Measurements from ENCODE around the gene LUC7L3. TPM values are rescaled to one million over a fixed set of nuclear protein-coding genes. Genes with fewer than 3 reads are reported as not detected.
"Not testable (repeated sequence)": the region's sequence is repeated elsewhere in the genome, so short reads cannot be mapped to it uniquely, and the experiment has no call there.

The LUC7L3 gene
- 100 to 1,000 TPM in 1 of 2 donors, 10 to 100 TPM in 1; 81.8 to 234 TPM for total RNA-seq

DNA sequence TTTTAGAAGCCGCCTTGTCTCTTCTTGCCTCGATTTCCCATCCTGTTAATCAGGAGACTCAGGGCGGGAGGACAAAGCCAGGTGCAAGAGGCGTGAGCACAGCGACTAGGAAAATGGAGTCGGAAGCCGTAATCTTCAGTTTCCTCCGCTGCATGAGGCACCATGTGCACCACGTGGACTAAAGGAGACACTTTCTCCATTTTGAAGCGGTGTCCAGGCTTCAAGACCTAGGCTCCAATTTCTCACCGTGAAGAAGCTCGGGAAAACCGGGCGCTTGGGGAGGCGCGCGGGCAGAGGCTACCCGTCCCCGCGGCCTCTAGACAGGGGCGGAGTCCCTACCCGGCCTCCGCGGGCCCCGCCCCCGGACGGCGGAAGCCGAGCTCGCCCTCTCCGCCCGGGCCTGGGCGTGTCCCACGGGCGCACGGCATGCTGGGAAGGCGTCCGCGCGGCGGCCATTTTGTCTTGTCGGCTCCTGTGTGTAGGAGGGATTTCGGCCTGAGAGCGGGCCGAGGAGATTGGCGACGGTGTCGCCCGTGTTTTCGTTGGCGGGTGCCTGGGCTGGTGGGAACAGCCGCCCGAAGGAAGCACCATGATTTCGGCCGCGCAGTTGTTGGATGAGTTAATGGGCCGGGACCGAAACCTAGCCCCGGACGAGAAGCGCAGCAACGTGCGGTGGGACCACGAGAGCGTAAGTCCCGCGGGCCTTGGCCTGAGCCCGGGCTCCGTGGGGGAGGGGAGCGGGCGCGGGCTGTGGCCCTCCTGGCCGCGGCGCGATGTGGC, at the start of gene LUC7L3:
LUC7L3 (plus strand) TSS at position 460 of the 780 bp plus-strand sequence; CDS start at position 590, 130 bp downstream.
- ATAC-seq (peak; percentile 99), DNase-seq (ENCODE audit: low spot score) (peak; percentile 96)
- Mint-ChIP-seq H3K4me3 (peak within 1 kb of the TSS; percentile 91), H3K27ac (peak within 1 kb of the TSS; percentile 86 to 93), H3K27me3 (no peaks in the 10 kb centered on the region), H3K36me3 (no peaks in the 10 kb centered on the region), H3K9me3 (no peaks in the 10 kb centered on the region), H3K4me1 (ENCODE audit: low read depth in 2 of 2) (peaks cover 25 to 28% of the 10 kb centered on the region in 2 donors)

- H3K27ac Mint-ChIP-seq, result no peak overlapping the region
- H3K27me3 Mint-ChIP-seq, result peaks cover 0 to 3% of the 10 kb centered on the region in 2 donors
These were observed 47.3 kb upstream of the LUC7L3 start for GRCh38 chr17:50672071-50672470.

DNA sequence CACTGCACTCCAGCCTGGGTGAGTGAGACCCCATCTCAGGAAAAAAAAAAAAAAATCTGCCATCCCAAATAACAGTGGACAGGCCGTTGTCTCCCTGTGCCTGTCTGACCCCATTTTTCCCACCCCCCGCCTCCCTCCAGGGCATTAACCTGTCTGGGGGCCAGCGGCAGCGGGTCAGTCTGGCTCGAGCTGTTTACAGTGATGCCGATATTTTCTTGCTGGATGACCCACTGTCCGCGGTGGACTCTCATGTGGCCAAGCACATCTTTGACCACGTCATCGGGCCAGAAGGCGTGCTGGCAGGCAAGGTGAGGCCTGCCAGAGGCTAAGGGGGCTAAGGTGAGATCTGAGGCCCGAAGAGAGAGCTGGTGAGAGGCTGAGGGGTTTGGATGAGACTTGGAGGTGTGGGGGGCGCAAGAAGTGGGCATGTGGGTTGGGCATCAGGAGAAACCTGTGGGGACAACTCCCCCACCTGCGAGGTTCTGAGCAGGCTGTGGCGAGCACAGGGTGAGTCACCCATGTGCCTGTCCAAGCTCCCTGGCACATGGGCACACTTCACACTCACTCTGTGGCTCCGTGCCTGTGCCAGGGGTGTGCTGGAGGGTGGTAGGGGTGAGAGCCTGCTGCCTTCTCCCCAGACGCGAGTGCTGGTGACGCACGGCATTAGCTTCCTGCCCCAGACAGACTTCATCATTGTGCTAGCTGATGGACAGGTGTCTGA, 46.4 kb upstream of the LUC7L3 start:
- Mint-ChIP-seq H3K9me3 (no peaks in the 10 kb centered on the region), H3K4me3 (no peak overlapping the region), H3K4me1 (ENCODE audit: low read depth in 2 of 2) (no peaks in the 10 kb centered on the region), H3K27ac (no peak overlapping the region), H3K27me3 (peaks cover 0 to 4% of the 10 kb centered on the region in 2 donors), H3K36me3 (no peaks in the 10 kb centered on the region)
- no peak for ATAC-seq
- DNase-seq (ENCODE audit: low spot score), result no peak

More at GRCh38 chr17:50672071-50672470, 47.3 kb upstream of the LUC7L3 start:
- no peak overlapping the region for H3K4me3 Mint-ChIP-seq
- no peak for DNase-seq (ENCODE audit: low spot score)
- no peaks in the 10 kb centered on the region for H3K36me3 Mint-ChIP-seq
- no peaks in the 10 kb centered on the region for H3K4me1 Mint-ChIP-seq (ENCODE audit: low read depth in 2 of 2)
- no peak for ATAC-seq
- H3K9me3 Mint-ChIP-seq, result no peaks in the 10 kb centered on the region

DNA sequence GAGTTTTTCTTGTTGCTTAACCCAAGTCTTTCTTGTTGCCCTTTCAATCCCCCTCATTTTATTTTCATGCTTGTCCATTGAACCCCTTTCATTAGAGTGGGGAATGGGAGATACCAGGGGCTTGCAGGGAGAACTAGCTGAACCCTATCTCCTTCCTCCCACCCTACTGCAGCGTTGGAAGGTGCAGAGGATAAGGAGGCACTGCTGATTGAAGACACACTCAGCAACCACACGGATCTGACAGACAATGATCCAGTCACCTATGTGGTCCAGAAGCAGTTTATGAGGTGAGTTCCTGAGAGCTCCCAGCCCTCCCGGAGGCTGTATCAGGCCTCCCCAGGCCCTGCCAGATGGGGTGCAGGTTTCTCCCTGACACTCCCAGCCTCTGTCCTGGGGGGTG, 44.2 kb upstream of the LUC7L3 start:
- Mint-ChIP-seq H3K27ac (no peak overlapping the region), H3K27me3 (peaks cover 4 to 12% of the 10 kb centered on the region in 2 donors), H3K4me3 (no peak overlapping the region), H3K36me3 (no peaks in the 10 kb centered on the region), H3K4me1 (ENCODE audit: low read depth in 2 of 2) (no peaks in the 10 kb centered on the region), H3K9me3 (no peaks in the 10 kb centered on the region)
- no peak for ATAC-seq
- no peak for DNase-seq (ENCODE audit: low spot score)

DNA sequence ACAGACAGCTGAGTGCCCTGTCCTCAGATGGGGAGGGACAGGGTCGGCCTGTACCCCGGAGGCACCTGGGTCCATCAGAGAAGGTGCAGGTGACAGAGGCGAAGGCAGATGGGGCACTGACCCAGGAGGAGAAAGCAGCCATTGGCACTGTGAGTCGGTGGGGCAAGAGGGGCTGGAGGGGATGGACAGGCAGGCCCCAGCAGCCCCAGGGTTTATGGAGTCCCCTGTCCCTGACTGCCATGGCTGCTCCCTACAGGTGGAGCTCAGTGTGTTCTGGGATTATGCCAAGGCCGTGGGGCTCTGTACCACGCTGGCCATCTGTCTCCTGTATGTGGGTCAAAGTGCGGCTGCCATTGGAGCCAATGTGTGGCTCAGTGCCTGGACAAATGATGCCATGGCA, 43.8 kb upstream of the LUC7L3 start:
- no peaks in the 10 kb centered on the region for H3K4me1 Mint-ChIP-seq (ENCODE audit: low read depth in 2 of 2)
- H3K27me3 Mint-ChIP-seq, result peaks cover 9 to 15% of the 10 kb centered on the region in 2 donors
- no peaks in the 10 kb centered on the region for H3K9me3 Mint-ChIP-seq
- ATAC-seq (peak; percentile 11 to 33), DNase-seq (ENCODE audit: low spot score) (no peak)
- no peak overlapping the region for H3K27ac Mint-ChIP-seq
- H3K4me3 Mint-ChIP-seq, result no peak overlapping the region
- H3K36me3 Mint-ChIP-seq, result no peaks in the 10 kb centered on the region

- H3K4me3 Mint-ChIP-seq, result no peak overlapping the region
- H3K4me1 Mint-ChIP-seq (ENCODE audit: low read depth in 2 of 2), result peaks cover 3 to 5% of the 10 kb centered on the region in 2 donors
- ATAC-seq, result no peak
- no peaks in the 10 kb centered on the region for H3K9me3 Mint-ChIP-seq
- no peak overlapping the region for H3K27ac Mint-ChIP-seq
- H3K27me3 Mint-ChIP-seq, result peaks cover 16 to 22% of the 10 kb centered on the region in 2 donors
- H3K36me3 Mint-ChIP-seq, result no peaks in the 10 kb centered on the region
- DNase-seq (ENCODE audit: low spot score), result no peak
These were observed 43.1 kb upstream of the LUC7L3 start for GRCh38 chr17:50676065-50676975.

DNA sequence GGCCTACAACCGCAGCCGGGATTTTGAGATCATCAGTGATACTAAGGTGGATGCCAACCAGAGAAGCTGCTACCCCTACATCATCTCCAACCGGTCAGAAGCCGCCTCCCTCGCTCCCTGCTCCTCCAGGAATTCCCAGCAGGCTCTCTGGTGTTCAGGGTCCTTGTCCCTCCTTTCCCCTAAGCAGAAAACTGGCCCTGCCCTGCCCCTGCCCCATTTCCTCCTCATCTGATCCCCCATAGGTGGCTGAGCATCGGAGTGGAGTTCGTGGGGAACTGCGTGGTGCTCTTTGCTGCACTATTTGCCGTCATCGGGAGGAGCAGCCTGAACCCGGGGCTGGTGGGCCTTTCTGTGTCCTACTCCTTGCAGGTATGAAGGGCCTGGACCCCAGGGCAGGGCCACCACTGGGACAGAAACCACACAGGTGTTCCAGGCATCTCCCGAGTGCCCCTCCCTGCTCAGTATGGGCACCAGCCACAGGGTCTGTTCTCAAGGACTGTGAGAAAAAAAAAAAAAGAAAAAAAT, 41.5 kb upstream of the LUC7L3 start:
- DNase-seq (ENCODE audit: low spot score) (no peak), ATAC-seq (no peak)
- Mint-ChIP-seq H3K27ac (no peak overlapping the region), H3K36me3 (no peaks in the 10 kb centered on the region), H3K27me3 (peaks cover 27 to 32% of the 10 kb centered on the region in 2 donors), H3K4me1 (ENCODE audit: low read depth in 2 of 2) (peaks cover 10% of the 10 kb centered on the region in 2 donors), H3K4me3 (no peak overlapping the region), H3K9me3 (no peaks in the 10 kb centered on the region)

GRCh38 chr17:50679008-50679544, 40.3 kb upstream of the LUC7L3 start:
- Mint-ChIP-seq H3K9me3 (no peaks in the 10 kb centered on the region), H3K27me3 (peaks cover 27 to 32% of the 10 kb centered on the region in 2 donors), H3K4me1 (ENCODE audit: low read depth in 2 of 2) (peaks cover 10% of the 10 kb centered on the region in 2 donors), H3K4me3 (no peak overlapping the region), H3K27ac (no peak overlapping the region), H3K36me3 (no peaks in the 10 kb centered on the region)
- ATAC-seq, result no peak
- no peak for DNase-seq (ENCODE audit: low spot score)

DNA sequence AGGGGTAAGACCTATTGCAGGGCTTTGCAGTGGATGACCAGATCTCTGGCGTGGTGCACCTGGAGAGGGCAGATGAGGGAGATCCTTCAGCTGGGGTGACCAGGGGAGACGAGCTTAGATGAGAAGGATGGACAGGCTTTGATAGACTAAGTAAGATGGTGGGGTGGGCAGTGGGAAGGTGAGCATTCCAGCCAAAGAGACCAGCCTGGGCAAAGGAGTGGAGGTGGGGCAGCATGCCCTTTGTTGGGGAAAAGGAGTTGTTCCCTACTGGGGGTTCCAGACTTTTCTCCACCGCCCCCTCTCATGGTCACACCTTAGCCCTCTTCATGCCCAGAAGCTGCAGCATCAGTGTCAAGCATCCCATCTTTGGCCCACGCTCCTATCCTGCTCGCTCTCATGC, 39.3 kb upstream of the LUC7L3 start:
- Mint-ChIP-seq H3K36me3 (no peaks in the 10 kb centered on the region), H3K9me3 (no peaks in the 10 kb centered on the region), H3K4me3 (no peak overlapping the region), H3K4me1 (ENCODE audit: low read depth in 2 of 2) (peaks cover 10% of the 10 kb centered on the region in 2 donors), H3K27ac (no peak overlapping the region), H3K27me3 (peaks cover 27 to 32% of the 10 kb centered on the region in 2 donors)
- no peak for DNase-seq (ENCODE audit: low spot score)
- ATAC-seq, result no peak

DNA sequence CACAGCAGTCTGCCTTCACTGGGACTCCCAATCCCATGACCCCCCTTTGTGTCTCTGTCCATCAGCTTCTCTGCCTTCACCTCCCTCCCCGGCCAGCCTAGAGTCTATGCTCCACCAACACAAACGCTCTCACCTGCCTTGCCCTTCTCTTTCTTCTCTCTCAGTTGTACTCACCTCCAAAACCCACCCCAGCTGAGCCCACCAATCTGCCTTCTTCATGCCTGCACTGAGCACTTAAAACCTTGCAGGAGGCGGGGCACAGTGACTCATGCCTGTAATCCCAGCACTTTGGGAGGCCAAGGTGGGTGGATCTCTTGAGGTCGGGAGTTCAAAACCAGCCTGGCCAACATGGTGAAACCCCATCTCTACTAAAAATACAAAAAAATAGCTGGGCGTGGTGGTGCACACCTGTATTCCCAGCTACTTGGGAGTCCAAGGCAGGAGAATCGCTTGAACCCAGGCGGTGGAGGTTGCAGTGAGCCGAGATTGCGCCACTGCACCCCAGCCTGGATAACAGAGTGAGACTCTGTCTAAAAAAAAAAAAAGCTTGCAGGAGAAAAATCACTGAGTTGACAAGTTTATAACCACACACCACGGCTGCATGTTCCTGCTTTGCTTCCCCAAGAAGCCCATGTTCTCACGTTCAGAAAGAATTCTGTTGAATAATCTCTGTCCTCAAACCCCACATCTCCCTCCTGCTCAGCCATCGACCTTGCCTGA, 38.7 kb upstream of the LUC7L3 start:
- peaks cover 10% of the 10 kb centered on the region in 2 donors for H3K4me1 Mint-ChIP-seq (ENCODE audit: low read depth in 2 of 2)
- H3K27me3 Mint-ChIP-seq, result peaks cover 27 to 32% of the 10 kb centered on the region in 2 donors
- ATAC-seq; H3K36me3 Mint-ChIP-seq; H3K27ac Mint-ChIP-seq; DNase-seq (ENCODE audit: low spot score); H3K9me3 Mint-ChIP-seq; H3K4me3 Mint-ChIP-seq: not testable (repeated sequence)

DNA sequence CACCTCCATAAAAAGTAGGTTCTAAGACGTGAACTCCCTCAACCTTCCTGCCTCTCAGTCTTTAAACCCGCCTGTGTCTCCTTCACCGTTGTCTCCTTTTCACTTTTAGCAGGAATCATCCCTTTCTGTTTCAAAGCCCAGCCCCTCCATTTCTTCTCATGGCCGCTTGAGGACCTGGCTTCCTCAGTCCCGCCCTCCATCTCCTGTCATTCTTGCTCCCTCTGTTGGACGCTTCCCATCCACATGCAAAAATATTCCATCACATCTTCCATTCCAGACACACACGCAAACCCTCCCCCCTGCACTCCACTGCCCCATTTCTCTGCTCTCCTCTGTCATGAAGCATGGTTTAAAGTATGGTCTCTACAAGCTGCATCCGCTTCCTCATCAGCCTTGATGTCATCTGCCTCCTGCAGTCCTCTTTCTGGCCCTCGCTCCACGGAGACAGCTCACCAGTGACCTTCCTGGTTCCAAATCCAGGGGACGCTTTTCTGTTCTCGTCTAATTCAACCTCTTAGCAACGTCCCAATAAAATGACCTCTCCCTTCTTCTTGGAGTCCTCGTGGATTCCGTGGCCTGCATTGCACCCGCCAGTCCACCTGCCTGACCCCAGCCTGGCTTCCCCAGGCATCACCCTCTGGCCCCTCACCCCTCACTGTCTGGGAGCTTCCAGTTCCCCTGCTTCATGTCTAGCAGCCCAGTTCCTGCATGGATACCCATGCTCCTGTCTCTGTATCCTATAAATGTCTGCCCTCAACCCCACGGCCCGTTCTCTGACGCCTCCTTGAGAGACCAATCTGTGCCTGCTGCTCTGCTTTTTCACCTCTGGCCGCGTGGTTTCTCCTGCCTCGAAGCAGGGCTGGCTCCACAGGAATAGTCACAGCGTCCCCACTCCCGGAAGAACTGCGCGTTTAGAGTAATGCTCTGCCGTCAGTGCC, 37.9 kb upstream of the LUC7L3 start:
- no peak for DNase-seq (ENCODE audit: low spot score)
- no peak overlapping the region for H3K4me3 Mint-ChIP-seq
- ATAC-seq, result no peak
- no peaks in the 10 kb centered on the region for H3K9me3 Mint-ChIP-seq
- H3K27me3 Mint-ChIP-seq, result peaks cover 27 to 32% of the 10 kb centered on the region in 2 donors
- no peak overlapping the region for H3K27ac Mint-ChIP-seq
- H3K4me1 Mint-ChIP-seq (ENCODE audit: low read depth in 2 of 2), result peaks cover 10% of the 10 kb centered on the region in 2 donors
- no peaks in the 10 kb centered on the region for H3K36me3 Mint-ChIP-seq

- Mint-ChIP-seq H3K4me3 (no peak overlapping the region), H3K36me3 (no peaks in the 10 kb centered on the region), H3K4me1 (ENCODE audit: low read depth in 2 of 2) (peaks cover 10% of the 10 kb centered on the region in 2 donors), H3K9me3 (no peaks in the 10 kb centered on the region), H3K27me3 (peaks cover 27 to 29% of the 10 kb centered on the region in 2 donors), H3K27ac (no peak overlapping the region)
- DNase-seq (ENCODE audit: low spot score), result no peak
- no peak for ATAC-seq
These were observed 37.0 kb upstream of the LUC7L3 start for GRCh38 chr17:50682441-50682840.
